Measurements from ENCODE around the gene MLEC. TPM values are rescaled to one million over a fixed set of nuclear protein-coding genes. Genes with fewer than 3 reads are reported as not detected.
A peak's percentile ranks its signal among the peaks of the same experiment; 100 is the strongest.
"Not testable (repeated sequence)": the region's sequence is repeated elsewhere in the genome, so short reads cannot be mapped to it uniquely, and the experiment has no call there.

The MLEC gene
- total RNA-seq, 1 donor from 2014 or later: 45.1 TPM

DNA sequence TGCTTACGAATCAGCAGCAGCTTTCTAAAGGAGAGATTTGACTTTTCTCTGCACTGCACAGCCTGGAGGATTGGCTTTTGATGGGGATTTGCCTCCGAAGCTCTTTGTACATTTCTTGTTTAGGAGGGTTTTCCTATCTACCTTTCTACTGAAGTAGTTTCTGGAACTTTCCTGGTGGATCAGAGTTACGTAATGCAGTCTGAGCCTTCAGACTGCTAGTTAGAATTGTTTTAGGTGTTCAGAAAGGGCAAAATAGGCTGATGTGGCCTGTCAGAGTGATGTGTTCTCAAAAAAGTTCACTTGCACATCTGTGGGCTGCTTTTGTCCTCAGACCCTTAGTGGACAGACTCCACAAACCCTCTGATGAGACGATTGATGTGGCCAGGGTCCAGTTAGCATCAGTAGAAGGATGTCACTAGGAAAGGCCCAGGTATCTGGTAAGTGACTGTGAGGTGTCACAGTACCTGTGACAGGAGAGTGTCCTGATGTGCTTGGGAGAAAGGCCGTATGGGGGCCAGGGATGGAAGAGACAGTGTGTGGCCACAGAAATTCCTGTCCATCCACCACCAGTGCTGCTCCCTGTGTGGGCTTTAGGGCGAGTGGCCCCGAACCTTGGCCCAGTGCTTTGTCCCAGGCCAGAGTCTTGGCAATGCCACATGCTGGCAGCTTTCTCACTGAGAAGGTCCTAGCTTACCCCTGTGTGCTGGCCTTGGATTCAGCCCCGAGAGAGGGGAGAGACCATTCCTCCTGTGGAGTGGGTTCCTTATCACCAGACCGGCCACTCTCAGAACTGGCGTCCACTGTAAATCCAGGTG, 34.2 kb downstream of the MLEC start:
- DNase-seq (ENCODE audit: low read depth in 2 of 2): no peak

DNA sequence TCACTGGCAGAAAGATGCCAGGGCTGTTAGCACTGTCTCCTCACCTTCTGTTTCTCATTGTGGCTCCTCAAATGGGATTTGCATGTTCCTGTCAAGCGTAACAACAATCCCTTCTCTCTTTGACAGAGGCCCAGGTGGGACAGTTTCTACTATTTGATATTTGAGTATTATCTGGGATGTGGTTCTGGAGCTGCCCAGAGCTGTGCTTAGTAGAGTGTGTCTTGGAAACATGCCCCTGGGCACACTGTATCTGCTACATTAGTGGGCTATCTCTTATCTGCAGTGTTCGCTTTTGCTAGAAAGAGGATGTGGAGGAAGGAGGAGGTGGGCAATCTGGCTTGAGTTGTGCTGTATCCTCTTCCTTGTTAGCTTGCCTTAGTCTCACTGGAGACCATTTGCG, 34.9 kb downstream of the MLEC start:
- no peak for DNase-seq (ENCODE audit: low read depth in 2 of 2)

DNA sequence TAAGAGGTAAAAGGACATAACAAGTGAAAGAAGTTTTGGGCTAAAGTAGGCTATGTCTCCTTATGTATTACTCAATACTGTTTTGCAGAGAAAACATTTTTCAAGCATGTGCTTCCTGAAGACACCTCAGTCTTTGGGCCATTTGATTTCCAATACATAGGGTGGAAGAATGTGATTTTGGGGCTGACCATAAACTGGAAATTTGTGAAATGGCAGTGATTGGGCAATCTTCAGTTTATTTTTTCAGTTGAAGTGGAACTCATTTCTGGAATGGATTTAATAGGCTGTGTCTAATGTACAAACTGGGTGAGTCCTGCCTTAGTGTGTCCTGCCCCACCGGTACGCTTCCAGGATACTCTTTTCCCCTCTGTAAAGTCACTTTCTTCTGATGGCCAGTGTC, 35.8 kb downstream of the MLEC start:
- DNase-seq (ENCODE audit: low read depth in 2 of 2): no peak

DNA sequence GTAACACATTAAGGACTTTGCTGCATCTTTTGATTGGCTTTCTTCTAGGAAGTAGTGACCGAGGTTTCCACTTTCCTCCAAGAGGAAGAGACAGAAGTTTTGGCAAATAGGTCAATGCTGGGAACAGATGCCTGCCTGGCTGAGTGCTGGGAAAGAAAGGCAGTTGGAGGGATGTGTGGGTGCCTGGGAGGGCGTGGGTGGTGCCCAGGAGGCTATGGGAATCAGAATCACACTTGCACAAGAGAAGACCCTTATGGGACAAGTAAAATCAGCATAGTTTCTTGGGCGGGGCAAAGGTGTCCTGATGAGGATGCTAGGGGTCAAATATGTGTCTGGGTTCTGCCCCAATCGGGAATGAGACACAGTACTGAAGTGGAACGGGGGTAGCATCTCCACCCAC, 37.8 kb downstream of the MLEC start:
- no peak for DNase-seq (ENCODE audit: low read depth in 2 of 2)

DNA sequence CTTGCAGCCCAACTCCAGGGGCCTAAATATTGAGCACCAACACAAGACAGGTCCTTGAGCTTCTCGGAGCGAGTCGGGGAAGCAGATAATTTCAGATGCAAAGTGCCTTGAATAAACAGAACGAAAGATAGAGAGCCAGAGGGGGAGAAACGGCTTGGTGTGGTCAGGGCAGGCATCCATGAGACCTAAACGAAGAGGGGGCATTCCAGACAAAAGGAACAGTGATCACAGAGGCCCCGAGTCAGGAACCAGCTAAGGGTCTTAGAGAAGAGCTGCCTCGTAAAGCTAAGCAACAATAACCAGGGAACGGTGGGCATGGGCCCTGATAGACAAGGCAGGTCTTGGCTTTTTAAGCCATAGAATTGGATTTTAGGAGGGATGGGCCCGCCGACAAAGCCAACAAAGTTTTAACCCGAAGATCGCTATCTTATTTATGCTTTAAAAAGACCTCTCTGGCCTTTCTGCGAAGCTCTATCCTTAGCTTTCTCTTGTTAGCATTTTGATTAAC, 38.3 kb downstream of the MLEC start:
- no peak for DNase-seq (ENCODE audit: low read depth in 2 of 2)

DNA sequence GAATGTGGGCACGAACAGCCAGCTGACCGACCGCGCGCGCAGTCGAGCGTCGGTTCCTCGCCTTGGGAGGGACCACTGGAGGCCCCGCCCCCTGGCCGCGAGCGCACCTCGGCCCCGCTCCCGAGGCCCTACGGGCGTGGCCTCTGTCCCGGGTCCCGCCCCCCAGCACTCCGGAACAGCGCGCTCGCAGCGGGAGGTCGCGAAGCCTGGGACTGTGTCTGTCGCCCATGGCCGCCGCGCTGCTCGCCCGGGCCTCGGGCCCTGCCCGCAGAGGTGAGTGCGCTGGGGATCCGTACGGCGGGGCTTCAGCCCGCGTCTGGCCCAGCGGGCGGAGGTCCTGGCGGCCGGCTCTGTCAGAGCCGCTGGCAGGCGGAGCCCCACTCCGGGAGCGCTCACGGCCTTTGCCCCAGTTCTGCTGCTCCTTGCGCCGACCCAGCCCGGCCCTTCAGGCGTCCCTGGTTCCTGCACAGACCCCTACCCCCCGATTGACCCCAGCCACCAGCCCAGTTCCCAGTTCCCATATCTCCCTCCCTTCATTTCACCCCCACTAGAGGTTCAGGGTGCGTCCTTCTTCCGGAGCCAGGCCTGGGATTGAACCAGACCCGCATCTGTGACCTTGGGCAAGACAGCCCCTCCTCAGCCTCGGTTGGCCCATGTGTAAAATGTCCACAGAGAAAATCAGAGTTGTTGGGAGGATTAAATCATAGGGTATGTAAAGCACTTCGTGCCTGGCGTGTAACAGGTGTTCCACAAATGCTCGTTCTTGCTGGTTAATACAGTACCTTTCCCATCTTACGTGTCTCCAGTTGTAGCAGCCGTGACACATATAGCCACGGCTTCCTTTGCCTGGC, 38.9 kb downstream of the MLEC start, which contains the start of gene ACADS:
ACADS (plus strand) TSS at position 168 of the 851 bp plus-strand sequence; CDS start at position 228, 60 bp downstream.
- peak; percentile 53 to 85 for DNase-seq (ENCODE audit: low read depth in 2 of 2)

DNA sequence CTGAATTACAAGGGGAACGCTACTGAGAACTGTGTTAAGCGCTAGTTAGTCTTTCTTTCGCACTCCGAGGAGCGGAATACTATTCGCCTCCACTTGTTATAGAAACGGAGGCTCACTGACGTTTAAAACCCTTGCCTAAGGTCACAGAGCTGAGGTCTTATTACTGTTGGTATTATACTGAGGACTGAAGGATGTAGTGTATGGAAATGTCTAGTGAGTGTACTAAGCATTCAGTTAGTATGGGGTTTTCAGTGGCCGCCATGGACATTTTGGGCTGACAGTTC, 39.5 kb downstream of the MLEC start:
- no peak for DNase-seq (ENCODE audit: low read depth in 2 of 2)

DNA sequence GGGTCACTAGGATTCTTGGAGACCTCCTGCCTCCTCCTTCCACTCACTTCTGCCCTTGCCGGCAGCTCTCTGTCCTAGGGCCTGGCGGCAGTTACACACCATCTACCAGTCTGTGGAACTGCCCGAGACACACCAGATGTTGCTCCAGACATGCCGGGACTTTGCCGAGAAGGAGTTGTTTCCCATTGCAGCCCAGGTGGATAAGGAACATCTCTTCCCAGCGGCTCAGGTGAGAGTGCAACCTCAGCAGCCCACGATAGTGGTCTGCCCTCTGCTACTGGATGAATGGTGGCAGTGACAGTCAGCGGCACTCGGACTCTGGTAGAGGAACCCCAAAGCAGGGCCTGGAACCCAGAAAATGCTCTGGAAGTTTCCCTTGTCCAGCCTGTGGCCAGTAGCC, 40.0 kb downstream of the MLEC start:
- DNase-seq (ENCODE audit: low read depth in 2 of 2): no peak

DNA sequence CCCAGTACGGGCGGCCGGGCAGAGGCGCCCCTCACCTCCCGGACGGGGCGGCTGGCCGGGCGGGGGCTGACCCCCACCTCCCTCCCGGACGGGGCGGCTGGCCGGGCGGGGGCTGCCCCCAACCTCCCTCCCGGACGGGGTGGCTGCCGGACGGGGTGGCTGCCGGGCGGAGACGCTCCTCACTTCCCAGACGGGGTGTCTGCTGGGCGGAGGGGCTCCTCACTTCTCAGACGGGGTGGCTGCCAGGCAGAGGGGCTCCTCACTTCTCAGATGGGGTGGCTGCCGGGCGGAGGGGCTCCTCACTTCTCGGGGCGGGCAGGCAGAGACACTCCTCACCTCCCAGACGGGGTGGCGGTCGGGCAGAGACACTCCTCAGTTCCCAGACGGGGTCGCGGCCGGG, 45.2 kb downstream of the MLEC start:
- DNase-seq (ENCODE audit: low read depth in 2 of 2): not testable (repeated sequence)

DNA sequence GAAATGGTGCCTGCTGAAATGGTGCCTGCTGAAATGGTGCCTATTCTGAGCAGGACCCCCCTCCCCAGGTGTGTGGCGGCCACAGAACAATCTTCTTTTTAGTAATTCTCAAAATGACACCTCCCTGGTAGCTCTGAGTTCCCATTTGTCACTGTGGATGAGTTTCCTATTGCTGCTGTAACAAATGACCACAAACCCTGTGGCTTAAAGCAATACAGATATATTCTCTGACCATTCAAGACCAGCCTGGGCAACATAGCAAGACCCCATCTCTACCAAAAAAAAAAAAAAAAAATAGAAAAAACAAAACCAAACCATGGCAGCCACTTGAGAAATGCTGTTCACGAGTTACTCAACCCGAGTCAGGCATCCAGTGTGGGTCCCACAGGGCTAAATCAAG, 46.6 kb downstream of the MLEC start:
- DNase-seq (ENCODE audit: low read depth in 2 of 2): no peak

DNA sequence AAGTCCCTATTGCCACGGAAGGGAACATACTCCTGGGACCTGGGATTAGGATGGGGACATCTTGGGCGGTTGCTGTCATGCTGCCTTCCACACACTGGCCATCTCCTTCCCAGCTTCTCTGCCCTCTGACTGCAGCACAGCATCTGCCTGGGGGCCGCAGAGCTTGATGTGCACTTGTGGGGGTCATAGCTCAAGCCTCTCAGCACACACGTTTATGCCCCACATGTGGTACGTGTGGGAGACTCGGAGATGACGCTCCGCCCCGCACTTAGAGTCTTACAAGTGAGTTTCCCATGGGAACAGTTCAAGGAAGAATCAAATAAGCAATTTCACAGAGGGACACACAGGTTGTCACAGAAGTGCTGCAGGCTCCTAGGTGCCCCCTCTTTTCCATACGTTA, 47.3 kb downstream of the MLEC start:
- DNase-seq (ENCODE audit: low read depth in 2 of 2): no peak

DNA sequence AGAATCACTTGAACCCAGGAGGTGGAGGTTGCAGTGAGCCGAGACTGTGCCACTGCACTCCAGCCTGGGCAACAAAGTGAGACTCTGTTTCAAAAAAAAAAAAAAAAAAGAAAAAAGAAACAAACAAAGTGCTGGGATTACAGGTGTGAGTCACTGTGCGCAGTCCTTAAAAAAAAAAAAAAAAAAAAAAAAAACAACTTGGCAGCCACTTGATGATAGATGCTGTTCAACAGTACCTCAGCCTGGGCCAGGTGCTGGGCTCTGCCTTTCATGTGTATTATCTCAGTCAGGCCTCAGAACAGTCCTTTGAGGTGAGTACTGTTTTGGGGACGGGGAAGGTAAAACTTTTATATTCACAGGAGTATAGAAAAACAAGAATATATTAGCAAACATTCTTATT, 48.2 kb downstream of the MLEC start:
- DNase-seq (ENCODE audit: low read depth in 2 of 2): no peak

DNA sequence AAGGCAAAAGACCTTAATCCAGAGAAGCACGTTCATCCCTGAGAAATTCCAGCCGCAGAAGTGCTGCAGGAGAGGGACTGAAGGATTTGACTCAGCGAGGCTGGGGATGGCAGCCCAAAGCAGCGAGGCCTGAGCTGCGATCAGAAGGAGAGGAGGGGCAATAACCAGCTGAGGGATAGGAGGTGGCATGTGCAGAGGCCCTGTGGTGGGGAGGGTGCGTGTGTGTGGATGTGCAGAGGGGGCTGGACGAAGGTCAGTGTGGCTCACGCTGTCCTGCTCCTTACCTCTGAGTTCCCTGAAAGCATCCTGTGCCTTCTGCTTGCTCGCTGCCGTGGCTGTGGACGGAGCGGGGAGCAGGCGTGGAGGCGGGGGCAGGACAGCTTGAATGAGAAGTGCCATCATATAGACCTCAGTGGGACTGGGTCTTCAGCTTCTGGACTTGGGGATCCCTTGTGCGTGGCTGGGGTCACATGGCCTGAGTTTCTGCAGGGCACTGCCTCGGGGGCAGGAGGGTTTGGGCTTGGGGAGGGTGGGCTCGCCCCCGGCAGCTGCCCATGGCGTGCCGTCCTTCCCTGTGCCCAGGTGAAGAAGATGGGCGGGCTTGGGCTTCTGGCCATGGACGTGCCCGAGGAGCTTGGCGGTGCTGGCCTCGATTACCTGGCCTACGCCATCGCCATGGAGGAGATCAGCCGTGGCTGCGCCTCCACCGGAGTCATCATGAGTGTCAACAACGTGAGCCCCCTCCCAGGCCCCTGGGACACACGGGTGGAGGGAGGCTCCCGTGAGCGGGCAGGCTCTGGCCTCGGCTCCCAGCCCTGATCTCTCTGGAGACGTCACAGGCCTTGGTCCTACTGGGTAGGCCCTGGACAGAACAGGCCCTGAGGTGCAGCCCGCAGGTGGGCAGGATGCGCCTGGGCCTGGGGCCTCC, 49.7 kb downstream of the MLEC start:
- DNase-seq (ENCODE audit: low read depth in 2 of 2): no peak

DNA sequence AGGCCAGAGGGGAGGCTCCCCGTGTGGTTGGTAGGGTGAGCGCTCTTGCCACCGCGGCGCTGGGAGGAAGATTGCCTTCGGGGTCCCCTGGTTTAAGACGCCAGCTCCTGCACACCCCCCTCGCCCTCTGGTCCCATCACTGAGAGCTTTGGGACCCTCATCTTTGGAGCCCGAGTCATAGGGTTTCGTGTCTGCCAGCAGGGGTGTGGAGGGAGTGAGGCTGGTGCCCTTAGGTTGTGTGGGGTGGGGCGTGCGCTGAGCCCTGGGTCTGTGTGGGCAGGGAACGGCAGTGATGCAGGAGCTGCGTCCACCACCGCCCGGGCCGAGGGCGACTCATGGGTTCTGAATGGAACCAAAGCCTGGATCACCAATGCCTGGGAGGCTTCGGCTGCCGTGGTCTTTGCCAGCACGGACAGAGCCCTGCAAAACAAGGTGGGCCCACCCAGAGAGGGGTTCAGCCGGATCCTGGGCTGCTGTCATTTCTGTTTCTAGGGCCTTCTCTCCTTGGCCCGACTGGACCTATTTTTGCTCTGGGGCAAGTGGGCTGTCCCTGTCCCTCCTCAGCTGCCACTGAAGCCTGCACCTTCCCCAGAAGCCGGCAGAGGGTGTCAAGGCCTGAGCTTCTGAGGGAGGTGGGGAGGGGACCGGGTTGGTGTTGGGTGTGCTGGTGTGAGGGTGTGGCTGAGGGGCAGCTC, 50.8 kb downstream of the MLEC start:
- DNase-seq (ENCODE audit: low read depth in 2 of 2): peak in 1 of 2 donors; percentile 11

DNA sequence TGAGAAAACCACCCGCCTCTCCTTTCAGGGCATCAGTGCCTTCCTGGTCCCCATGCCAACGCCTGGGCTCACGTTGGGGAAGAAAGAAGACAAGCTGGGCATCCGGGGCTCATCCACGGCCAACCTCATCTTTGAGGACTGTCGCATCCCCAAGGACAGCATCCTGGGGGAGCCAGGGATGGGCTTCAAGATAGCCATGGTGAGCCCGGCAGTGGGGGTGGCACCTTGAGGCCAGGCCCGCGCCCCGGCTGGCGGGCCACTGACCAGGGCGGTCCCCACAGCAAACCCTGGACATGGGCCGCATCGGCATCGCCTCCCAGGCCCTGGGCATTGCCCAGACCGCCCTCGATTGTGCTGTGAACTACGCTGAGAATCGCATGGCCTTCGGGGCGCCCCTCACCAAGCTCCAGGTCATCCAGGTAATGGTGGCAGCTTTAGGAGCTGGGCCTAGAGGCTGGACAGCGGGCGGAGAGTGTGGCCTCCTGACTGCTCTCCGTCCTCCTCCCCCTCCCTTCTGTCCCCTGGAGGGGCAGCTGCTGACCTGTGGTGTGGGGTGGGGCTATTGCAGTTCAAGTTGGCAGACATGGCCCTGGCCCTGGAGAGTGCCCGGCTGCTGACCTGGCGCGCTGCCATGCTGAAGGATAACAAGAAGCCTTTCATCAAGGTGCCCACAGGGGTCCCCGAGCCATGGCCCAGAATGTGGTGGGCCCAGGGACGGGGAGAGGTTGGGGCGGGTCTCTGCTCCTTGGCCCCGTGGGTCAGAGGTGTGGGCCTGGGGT, 51.5 kb downstream of the MLEC start:
- DNase-seq (ENCODE audit: low read depth in 2 of 2): no peak

DNA sequence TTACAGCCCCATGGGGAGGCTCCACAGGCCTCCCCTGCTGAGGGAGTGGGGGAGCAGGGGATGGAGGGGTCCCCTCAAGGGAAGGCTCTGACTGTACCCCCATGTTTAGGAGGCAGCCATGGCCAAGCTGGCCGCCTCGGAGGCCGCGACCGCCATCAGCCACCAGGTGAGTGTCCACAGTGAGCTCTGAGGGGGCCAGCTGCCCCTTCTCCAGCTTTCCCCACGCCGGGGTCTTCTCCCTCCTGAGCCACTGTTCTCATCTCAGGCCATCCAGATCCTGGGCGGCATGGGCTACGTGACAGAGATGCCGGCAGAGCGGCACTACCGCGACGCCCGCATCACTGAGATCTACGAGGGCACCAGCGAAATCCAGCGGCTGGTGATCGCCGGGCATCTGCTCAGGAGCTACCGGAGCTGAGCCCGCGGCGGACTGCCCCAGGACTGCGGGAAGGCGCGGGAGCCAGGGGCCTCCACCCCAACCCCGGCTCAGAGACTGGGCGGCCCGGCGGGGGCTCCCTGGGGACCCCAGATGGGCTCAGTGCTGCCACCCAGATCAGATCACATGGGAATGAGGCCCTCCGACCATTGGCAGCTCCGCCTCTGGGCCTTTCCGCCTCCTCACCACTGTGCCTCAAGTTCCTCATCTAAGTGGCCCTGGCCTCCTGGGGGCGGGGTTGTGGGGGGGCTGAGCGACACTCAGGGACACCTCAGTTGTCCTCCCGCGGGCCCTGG, 52.2 kb downstream of the MLEC start:
- no peak for DNase-seq (ENCODE audit: low read depth in 2 of 2)

DNA sequence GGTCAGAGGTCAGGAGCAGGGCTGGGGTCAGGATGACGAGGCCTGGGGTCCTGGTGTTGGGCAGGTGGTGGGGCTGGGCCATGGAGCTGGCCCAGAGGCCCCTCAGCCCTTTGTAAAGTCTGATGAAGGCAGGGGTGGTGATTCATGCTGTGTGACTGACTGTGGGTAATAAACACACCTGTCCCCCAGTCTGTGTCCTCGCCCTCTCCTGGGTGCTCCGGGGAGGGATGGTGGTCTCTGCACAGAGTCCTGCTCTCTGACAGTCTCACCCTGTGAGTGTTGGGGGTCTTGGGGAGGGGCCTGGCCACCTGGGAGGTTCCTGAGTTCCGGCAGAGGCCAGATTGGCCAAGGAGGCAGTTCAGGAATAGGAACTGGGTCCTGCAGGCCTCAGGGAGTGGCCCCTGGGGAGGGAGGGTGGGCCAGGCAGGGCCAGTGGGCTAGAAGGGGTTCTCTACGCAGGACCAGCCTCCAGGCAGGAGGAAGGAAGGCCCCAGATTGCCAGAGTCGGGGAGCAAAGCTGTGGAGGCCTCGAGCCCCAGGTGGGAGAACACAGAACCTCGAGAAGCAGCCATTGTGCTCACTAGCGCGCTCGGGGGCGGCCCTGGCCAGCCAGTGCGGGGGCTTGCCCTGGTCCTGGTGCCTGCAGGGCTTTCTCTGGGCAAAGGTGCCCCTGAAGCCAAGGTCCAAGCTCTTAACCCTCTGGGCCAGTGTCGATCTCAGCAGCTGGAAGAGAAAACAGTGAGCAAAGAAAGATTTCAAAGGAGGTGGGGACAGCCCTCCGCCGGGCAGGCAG, 53.1 kb downstream of the MLEC start:
- no peak for DNase-seq (ENCODE audit: low read depth in 2 of 2)

DNA sequence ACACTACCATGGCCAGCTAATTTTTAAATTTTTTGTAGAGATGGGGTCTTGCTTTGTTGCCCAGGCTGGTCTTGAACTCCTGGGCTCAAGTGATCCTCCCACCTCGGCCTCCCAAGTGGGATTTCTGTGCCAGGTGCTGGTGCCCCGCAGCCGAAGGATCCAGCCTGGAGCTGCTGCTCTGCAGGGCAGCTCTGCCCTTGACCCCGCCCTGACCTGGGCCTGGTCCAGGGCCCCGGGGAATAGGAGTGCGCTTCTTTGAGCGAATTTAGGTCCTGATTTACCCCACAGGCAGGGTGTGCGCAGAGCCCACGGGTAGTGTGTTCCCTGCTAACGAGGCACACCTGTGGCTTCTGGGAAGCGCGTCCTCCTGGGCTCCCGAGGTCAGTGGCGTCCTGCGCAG, 53.9 kb downstream of the MLEC start:
- DNase-seq (ENCODE audit: low read depth in 2 of 2): no peak
